ENCODE data around the gene ATP5F1E.

ATP5F1E gene

GRCh38 chr20:59010995-59011873 lies 20.9 kb downstream of the ATP5F1E start:
- no peak for DNase-seq (ENCODE audit: low read depth, low spot score)
- no peak overlapping the region for H3K4me3 ChIP-seq (ENCODE audit: low read length)

- no peak for DNase-seq (ENCODE audit: low read depth, low spot score)
- H3K4me3 ChIP-seq (ENCODE audit: low read length), result no peak overlapping the region
Measured at GRCh38 chr20:59010321-59010994, 21.7 kb downstream of the ATP5F1E start.

GRCh38 chr20:59008715-59009336 lies 23.3 kb downstream of the ATP5F1E start:
- H3K4me3 ChIP-seq (ENCODE audit: low read length), result no peak overlapping the region
- DNase-seq (ENCODE audit: low read depth, low spot score), result no peak

DNA sequence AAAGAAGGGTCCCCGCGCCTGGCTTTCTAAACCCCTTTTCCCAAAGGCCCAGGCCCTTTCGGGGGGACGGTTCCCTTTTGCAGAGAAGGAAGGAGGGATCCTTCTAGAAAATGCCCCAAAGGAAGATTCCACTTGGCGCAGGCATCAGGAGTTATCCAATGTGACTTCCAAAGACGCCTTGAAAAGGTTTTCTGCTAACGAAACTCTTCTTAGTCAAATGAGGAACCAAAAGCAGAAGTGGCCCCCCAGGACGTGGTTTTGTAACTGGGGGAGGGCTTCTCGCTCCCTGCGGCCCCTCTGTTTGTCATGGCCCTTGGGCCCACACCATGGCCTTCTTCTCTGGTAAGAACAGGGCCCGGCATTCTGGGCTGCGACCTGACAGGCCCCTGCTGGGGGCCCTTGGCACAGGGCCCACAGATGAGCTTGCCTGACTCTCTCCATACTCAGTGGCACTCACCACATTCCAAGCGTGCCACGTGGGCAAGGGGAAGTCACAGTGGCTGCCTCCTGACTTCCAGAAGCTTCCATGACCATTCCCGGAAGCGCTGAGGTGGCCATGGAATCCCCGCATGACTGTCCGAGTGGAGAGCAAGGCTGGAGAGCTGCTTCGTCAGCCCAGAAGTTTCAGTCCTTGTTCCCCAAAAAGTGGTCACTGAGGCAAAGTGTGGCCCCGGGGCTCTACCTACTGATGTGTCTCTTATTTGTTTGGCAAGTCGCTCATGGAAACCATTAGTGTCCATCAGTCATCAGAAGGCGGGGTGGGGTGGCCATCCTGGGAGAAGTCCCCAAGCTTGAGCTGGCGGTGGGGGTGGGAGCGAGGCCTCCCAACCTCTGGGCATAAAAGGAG lies 24.2 kb downstream of the ATP5F1E start:
- no peak overlapping the region for H3K4me3 ChIP-seq (ENCODE audit: low read length)
- DNase-seq (ENCODE audit: low read depth, low spot score), result no peak

DNA sequence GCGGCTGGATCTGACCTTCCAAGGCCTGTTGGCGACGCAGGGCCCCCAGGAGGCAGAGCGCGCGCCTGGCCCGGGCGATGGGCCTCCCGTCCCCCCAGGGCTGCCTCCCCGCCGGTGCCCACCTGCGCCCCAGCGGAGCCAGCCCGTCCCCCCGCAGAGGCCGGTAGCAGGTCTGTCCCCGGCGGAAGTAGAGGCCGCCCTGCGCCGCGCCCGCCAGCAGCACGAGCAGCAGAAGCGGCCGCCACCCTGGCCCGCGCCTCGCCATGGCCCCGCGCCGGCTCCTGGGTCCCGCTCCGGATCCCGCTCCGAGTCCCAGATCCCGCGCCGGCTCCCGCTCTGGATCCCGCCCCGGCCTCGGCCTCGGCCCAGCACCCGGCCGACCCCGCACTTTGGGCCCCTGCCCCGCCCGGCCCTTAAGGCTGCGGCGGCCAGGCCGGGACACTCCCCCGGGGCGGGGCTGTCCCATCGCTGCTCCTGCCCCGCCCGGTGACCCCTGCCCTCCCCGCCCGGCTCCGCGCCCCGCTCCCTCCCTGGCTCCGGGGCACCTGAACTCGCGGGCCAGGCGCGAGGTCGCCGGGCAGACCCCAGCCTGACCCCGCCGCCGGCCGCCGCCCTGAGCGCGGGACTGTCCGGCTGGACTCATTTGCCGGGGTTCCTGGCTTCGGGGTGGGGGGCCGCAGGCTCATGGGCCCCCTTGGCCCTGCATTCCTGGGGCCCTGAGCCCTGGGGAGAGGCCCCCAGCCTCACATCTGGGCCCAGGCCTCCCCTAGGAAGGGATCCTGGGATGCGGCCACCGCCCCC lies 25.1 kb downstream of the ATP5F1E start, which contains the start of gene CTSZ:
TSS of gene CTSZ (minus strand) at position 391 of the 801 bp plus-strand sequence. CDS start at position 265, 126 bp downstream.
- no peak within 1 kb of the TSS for H3K4me3 ChIP-seq (ENCODE audit: low read length)
- DNase-seq (ENCODE audit: low read depth, low spot score), result no peak

DNA sequence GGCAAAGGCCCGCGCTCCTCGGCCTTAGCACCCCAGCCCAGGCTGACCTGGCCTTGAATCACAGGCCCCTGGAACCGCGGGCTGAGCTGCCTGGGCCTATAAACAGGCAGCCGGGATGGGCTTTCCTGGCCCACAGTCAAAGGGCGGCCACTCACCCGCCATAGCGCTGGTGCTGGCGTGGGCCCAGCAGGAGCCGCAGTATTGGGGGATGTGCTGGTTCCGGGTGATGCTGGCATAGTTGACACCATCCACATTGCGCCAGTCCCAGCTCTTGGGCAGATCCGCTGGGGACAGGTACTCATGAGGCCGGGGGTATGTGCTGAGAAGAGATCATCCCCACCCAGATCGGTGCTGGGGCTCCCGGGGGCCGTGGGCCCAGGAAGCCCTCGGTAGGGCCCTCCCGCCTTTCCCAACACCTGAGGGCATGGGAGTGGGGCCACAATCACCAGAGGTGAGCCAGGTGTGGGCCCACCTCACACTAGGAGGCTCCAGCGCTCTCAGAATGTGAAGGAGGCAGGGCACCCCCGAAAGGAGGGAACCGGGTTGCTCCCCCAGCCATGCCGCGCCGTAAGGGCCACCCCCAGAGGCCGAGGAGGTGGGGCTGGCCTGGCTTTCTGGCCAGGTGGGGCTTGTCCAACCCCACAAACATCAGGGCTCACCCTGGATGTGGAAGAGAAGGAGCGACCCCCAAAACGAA lies 25.8 kb downstream of the ATP5F1E start:
- no peak overlapping the region for H3K4me3 ChIP-seq (ENCODE audit: low read length)

GRCh38 chr20:59005523-59006166 lies 26.5 kb downstream of the ATP5F1E start:
- no peak overlapping the region for H3K4me3 ChIP-seq (ENCODE audit: low read length)
- no peak for DNase-seq (ENCODE audit: low read depth, low spot score)

More for the DNA sequence above, 25.8 kb downstream of the ATP5F1E start:
- DNase-seq (ENCODE audit: low read depth, low spot score), result no peak

DNA sequence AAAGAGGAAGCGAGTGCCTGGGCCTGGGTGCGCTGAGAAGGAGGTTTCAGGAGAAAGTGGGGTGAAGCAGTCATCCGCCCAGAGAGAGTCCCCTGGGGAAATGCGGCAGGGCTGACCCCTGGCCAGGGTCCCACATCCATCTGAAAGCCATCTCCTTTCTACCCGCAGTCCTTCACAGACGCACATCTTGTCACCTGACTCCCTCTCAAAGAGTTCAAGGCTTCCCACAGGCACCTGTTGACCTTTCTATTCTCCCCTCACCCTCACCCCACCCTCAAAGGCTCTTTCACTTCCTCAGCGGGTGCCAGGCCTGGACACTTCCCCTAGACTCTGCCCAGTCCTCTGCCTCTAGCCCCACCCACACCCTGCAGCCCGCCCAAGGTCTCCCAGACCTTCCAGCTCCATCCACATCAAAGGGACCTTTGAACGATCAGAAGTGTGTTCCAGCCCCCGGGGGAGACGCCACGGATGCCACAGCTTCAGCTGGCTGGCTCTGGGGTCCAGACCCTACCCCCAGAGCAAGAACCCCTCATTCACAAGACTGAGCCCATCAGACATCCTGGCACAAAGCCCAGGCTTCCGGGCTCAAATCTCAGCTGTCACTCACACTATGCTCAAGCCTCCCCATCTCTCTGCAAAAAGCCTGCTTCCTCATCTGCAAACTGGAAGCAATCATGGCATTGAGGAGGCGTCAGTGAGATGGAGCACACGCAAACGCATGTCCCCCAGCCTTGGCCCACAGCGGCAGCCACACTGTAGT lies 27.2 kb downstream of the ATP5F1E start:
- peak; percentile 71 for DNase-seq (ENCODE audit: low read depth, low spot score)
- H3K4me3 ChIP-seq (ENCODE audit: low read length), result no peak overlapping the region; the same call in 1 of the 2 replicates

DNA sequence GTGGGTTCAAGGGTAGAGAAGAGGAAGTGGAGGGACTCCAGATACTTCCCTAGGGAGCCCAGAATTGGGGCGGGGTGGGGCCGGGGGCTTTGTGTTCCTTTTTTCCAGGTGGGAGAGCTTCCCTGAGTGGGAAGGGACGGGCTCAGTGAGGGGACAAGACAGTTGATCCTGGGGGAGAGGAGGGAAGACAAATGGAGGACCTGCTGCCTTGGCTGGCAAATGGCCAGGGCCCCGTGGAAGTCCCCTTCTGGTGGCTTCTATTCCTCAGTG lies 27.7 kb downstream of the ATP5F1E start:
- no peak for DNase-seq (ENCODE audit: low read depth, low spot score)
- H3K4me3 ChIP-seq (ENCODE audit: low read length), result no peak overlapping the region

DNA sequence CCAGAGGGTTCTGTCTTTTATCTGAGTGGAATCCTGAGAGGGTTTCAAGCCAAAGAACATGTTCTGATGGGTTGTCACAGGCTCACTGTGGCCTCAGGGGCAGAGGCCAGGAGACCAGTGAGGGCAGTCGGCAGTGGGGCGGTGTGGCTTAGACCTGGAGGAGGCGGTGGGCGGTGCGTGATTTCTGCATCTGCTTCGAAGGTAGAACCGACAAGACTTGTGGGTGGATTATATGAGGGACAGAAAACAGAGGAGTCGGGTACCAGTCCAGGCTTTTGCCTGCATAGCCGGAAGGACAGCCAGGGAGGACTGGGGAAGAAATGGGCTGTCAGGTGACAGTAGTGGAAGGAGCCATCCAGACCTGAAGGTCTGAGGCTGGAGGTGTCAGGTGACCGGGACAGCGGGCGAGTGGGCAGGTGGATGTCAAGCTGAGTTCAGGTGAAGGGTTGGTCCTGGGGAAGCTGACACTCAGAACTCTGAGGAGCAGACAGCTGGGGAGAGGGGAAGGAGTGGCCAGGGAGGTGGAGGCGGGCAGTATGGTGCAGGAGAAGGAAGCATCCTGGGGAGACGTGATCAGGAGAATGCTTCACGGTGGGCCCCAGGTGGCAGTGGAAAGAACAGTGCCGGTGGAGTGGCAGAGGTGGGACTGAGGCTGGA lies 28.2 kb downstream of the ATP5F1E start:
- no peak overlapping the region for H3K4me3 ChIP-seq (ENCODE audit: low read length)

GRCh38 chr20:59002874-59003399 lies 29.2 kb downstream of the ATP5F1E start:
- no peak for DNase-seq (ENCODE audit: low read depth, low spot score)
- H3K4me3 ChIP-seq (ENCODE audit: low read length), result no peak overlapping the region

More for the DNA sequence above, 28.2 kb downstream of the ATP5F1E start:
- no peak for DNase-seq (ENCODE audit: low read depth, low spot score)

DNA sequence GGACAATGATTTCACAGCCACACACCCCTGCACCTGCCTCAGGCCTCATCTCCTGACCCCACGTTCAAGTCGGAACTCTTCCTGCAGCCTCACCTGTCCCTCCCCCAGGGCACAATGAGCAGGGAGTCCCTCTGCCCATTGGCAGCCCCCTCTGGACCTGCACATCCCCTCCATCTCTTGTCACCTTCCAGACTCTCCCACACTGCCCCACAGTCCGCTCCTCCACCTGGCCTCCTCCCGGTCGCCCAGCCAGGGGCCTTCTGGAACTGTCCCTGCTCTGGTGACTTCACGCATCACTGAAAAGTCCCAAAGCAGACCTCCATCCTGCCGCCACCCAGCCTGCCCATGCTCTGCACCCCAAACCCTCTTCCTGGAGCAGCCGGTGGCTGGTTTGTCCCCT lies 29.7 kb downstream of the ATP5F1E start:
- no peak for DNase-seq (ENCODE audit: low read depth, low spot score)
- H3K4me3 ChIP-seq (ENCODE audit: low read length), result no peak overlapping the region

- no peak for DNase-seq (ENCODE audit: low read depth, low spot score)
- no peak overlapping the region for H3K4me3 ChIP-seq (ENCODE audit: low read length)
Measured at GRCh38 chr20:59001449-59002171, 30.5 kb downstream of the ATP5F1E start.

- H3K4me3 ChIP-seq (ENCODE audit: low read length), result no peak overlapping the region
- DNase-seq (ENCODE audit: low read depth, low spot score), result no peak
Measured at GRCh38 chr20:59001068-59001448, 31.1 kb downstream of the ATP5F1E start.

DNA sequence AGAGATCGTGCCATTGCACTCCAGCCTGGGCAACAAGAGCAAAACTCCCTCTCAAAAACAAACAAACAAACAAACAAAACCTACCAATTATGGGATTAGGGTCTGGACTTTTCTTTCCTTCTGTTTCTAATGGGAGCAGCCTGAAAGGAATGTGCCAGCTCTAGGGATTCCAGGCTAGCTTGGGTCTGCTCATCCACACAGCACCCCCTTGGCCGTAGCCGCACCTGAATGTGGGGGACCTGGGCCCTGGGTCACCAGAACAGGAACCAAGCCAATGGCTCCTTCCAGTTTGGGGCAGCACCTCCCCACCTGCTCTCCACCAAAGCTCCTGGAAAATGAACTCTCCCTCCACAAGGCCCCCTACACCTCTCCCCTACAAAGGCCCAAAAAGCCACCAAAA lies 31.8 kb downstream of the ATP5F1E start:
- H3K4me3 ChIP-seq (ENCODE audit: low read length), result no peak overlapping the region
- no peak for DNase-seq (ENCODE audit: low read depth, low spot score)

All from Jurkat, Clone E6-1 (cell line).